Measurements from ENCODE around the gene SPATA32. TPM values are rescaled to one million over a fixed set of nuclear protein-coding genes. Genes with fewer than 3 reads are reported as not detected.

Gene SPATA32
- total RNA-seq, 1 donor from 2014 or later: not detected

GRCh38 chr17:45240905-45241327 lies 21.0 kb downstream of the SPATA32 start:
- no peak for DNase-seq (ENCODE audit: low spot score)
- Histone ChIP-seq H3K4me3 (peak overlapping the region; percentile 65), H3K4me1 (peaks cover 9% of the 10 kb centered on the region), H3K79me2 (ENCODE audit: low read depth) (no peaks in the 10 kb centered on the region), H3K9me3 (ENCODE audit: low read depth) (no peaks in the 10 kb centered on the region), H3K36me3 (no peaks in the 10 kb centered on the region), H3F3A (ENCODE audit: low read depth) (peaks cover 30% of the 10 kb centered on the region), H3K27ac (no peak overlapping the region), H4K20me1 (ENCODE audit: low read depth) (no peaks in the 10 kb centered on the region), H3K4me2 (peak overlapping the region; percentile 99), H3K9ac (no peak overlapping the region), H3K27me3 (peaks cover 27% of the 10 kb centered on the region), H2AFZ (replicated peaks) (peak overlapping the region; percentile 89)
- H3K4me1 Mint-ChIP-seq: peaks cover 12% of the 10 kb centered on the region
- H3K9me3 Mint-ChIP-seq: no peaks in the 10 kb centered on the region
- H3K4me3 Mint-ChIP-seq: peak overlapping the region; percentile 81
- no peaks in the 10 kb centered on the region for H3K36me3 Mint-ChIP-seq
- no peak for TF ChIP-seq EZH2 (IDR thresholded peaks at IDR 0.05)
- TF ChIP-seq EZH2phosphoT487 (IDR thresholded peaks at IDR 0.05): no peak
- TF ChIP-seq, protein P1, sequence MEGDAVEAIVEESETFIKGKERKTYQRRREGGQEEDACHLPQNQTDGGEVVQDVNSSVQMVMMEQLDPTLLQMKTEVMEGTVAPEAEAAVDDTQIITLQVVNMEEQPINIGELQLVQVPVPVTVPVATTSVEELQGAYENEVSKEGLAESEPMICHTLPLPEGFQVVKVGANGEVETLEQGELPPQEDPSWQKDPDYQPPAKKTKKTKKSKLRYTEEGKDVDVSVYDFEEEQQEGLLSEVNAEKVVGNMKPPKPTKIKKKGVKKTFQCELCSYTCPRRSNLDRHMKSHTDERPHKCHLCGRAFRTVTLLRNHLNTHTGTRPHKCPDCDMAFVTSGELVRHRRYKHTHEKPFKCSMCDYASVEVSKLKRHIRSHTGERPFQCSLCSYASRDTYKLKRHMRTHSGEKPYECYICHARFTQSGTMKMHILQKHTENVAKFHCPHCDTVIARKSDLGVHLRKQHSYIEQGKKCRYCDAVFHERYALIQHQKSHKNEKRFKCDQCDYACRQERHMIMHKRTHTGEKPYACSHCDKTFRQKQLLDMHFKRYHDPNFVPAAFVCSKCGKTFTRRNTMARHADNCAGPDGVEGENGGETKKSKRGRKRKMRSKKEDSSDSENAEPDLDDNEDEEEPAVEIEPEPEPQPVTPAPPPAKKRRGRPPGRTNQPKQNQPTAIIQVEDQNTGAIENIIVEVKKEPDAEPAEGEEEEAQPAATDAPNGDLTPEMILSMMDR (IDR thresholded peaks at IDR 0.05): no peak
- H3K27me3 Mint-ChIP-seq (ENCODE audit: insufficient read depth, low read depth): peaks cover 38% of the 10 kb centered on the region
- peak overlapping the region; percentile 42 for H3K27ac Mint-ChIP-seq

DNA sequence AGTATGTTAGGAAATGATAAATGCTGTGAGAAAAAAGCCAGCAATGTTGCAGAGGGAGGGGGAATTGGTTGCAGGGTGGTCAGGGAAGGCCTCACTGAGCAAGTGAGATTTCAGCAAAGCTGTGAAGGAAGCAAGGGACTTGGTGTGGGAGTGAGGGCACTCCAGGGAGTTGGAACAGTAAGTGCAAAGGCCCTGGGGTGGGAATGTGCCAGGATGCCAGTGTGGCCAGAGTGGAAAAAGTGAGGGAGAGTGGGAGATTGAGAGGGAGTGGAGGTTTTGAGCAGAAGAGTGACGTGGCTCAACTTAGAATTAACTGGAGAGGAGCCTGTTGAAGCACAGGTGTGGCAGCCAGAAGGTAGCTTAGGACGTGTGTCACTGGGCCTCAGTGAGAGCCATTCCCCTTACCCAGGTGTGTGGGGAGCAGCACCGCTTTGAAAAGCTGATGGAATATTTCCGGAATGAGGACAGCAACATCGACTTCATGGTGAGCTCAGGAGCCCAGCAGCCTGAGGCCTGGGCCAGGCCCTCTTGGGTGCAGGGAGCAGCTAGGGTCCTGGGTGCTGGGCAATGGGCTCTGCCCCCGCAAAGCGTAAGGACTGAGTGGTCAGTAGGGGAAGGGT lies 23.6 kb downstream of the SPATA32 start:
- no peak overlapping the region for H3K4me2 ChIP-seq
- no peaks in the 10 kb centered on the region for H4K20me1 ChIP-seq (ENCODE audit: low read depth)
- TF ChIP-seq, protein P1 (IDR thresholded peaks at IDR 0.05): no peak
- TF ChIP-seq EZH2phosphoT487 (IDR thresholded peaks at IDR 0.05) (no peak), EZH2 (IDR thresholded peaks at IDR 0.05) (no peak)
- H3K9ac ChIP-seq: no peak overlapping the region
- Mint-ChIP-seq H3K4me3 (peak overlapping the region; percentile 59), H3K9me3 (no peaks in the 10 kb centered on the region), H3K27ac (peak overlapping the region; percentile 7), H3K4me1 (peaks cover 12% of the 10 kb centered on the region), H3K27me3 (ENCODE audit: insufficient read depth, low read depth) (peaks cover 35% of the 10 kb centered on the region), H3K36me3 (no peaks in the 10 kb centered on the region)
- no peak overlapping the region for H2AFZ ChIP-seq (replicated peaks)
- no peaks in the 10 kb centered on the region for H3K9me3 ChIP-seq (ENCODE audit: low read depth)
- H3K36me3 ChIP-seq: no peaks in the 10 kb centered on the region
- H3K79me2 ChIP-seq (ENCODE audit: low read depth): no peaks in the 10 kb centered on the region
- H3K27me3 ChIP-seq: peaks cover 27% of the 10 kb centered on the region
- DNase-seq (ENCODE audit: low spot score): no peak
- no peak overlapping the region for H3K4me3 ChIP-seq
- H3K27ac ChIP-seq: no peak overlapping the region
- H3F3A ChIP-seq (ENCODE audit: low read depth): peaks cover 33% of the 10 kb centered on the region
- H3K4me1 ChIP-seq: peaks cover 9% of the 10 kb centered on the region

DNA sequence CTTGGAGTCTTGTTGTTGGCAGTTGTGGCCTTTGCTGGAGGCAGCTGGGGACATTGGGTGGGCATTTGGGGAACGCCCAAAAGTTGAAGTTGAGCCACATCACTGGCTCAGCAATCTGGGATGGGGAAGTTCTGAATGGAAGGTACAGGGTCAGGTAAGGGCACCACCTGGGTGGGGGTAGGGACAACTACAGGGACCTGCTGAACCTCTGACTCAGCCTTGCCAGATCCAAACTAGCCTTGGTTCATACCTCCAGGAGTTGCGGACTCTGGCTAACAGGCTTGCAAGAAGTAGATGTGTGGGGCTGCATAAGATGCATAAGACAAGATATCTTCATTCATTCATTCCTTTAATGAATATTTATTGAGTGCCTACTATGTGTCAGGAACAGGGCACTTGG lies 24.2 kb downstream of the SPATA32 start:
- no peak overlapping the region for H3K4me3 ChIP-seq
- peaks cover 9% of the 10 kb centered on the region for H3K4me1 ChIP-seq
- no peaks in the 10 kb centered on the region for H3K9me3 ChIP-seq (ENCODE audit: low read depth)
- Mint-ChIP-seq H3K27me3 (ENCODE audit: insufficient read depth, low read depth) (peaks cover 33% of the 10 kb centered on the region), H3K4me3 (no peak overlapping the region), H3K36me3 (no peaks in the 10 kb centered on the region), H3K27ac (no peak overlapping the region), H3K4me1 (peaks cover 12% of the 10 kb centered on the region), H3K9me3 (no peaks in the 10 kb centered on the region)
- DNase-seq (ENCODE audit: low spot score): no peak
- no peaks in the 10 kb centered on the region for H3K36me3 ChIP-seq
- peaks cover 27% of the 10 kb centered on the region for H3K27me3 ChIP-seq
- no peak overlapping the region for H2AFZ ChIP-seq (replicated peaks)
- H3K79me2 ChIP-seq (ENCODE audit: low read depth): no peaks in the 10 kb centered on the region
- H4K20me1 ChIP-seq (ENCODE audit: low read depth): no peaks in the 10 kb centered on the region
- no peak overlapping the region for H3K4me2 ChIP-seq
- H3K27ac ChIP-seq: no peak overlapping the region
- H3F3A ChIP-seq (ENCODE audit: low read depth): peaks cover 27% of the 10 kb centered on the region
- no peak for TF ChIP-seq EZH2 (IDR thresholded peaks at IDR 0.05)
- no peak for TF ChIP-seq EZH2phosphoT487 (IDR thresholded peaks at IDR 0.05)
- TF ChIP-seq, protein P1 (IDR thresholded peaks at IDR 0.05): no peak
- H3K9ac ChIP-seq: no peak overlapping the region
